Erythroblast (primary cell): Measurements from ENCODE around the gene PIK3R4.

Source experiments
- GATA1 ChIP-seq: IDR thresholded peaks from 2 replicates; pipeline ENCODE4 v1.6.1; 2011; ENCODE audit warnings: low read depth, mild to moderate bottlenecking, control low read depth, low read length, moderate library complexity
- POLR2A ChIP-seq: IDR thresholded peaks from 2 replicates; pipeline ENCODE4 v1.6.1; 2011; ENCODE audit warnings: mild to moderate bottlenecking, low read length

DNA sequence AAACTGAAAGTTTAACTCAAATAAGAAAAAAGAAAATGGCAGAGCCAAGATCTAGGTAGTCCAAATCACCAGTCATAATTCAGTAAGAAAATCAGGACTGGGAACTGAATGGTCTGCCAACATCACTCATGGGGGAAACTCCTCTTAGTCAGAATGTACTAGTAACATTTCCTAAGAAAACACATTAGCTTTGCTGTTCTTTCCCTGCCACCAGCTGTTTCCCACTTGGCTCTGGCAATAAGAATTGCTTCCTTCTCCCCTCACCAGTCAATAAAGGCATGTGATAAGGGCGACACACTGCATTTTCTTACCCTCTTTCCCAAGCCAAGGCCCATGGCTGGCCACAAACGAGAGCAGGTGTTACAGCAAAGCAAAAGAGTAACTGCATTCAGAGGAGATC lies 46.1 kb downstream of the PIK3R4 start:
- TF ChIP-seq POLR2A (no peak), GATA1 (no peak)
